ENCODE measurements around the gene TNFRSF1A.
"Not testable (repeated sequence)": the region's sequence is repeated elsewhere in the genome, so short reads cannot be mapped to it uniquely, and the experiment has no call there.

Gene TNFRSF1A

DNA sequence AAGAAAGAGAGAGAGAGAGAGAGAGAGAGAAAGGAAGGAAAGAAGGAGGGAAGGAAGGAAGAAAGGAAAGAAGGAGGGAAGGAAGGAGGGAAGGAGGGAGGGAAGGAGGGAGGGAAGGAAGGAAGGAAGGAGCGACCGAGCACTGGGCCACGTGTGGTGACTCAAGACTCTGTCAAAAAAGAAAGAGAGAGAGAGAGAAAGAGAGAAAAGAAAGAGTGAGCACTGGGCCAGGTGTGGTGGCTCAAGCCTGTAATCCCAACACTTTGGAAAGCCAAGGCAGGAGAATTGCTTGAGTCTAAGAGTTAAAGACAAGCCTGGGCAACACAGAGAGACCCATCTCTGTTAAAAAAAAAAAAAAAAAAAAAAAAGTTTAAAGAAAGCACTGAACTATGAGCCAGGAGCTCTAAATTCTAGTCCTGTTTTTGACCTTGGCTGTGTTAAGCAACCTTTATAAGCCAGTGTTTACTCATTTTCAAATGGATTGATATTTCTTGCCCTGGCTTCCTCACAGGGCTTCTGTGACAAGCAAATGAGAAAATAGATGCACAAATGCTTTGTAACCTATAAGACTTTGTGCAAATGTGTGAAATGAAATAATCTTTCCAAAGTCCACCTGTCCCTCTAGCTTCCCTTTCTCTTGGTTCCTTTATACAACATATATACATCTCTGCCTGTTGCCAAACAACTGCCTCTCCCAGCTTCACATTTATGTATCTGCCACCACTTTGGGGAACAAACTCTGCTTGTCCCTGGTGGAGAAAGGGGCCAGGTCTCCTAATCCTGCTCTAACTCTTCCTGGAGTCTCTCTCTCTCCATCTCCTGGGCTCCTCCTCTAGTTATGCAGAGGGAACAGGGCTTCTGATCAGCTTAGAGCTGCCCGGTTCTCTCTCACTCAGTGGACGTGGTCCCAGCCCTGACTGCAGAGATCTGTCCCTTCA lies 47.5 kb downstream of the TNFRSF1A start:
- no peak for FAIRE-seq
- TF ChIP-seq, protein P1, sequence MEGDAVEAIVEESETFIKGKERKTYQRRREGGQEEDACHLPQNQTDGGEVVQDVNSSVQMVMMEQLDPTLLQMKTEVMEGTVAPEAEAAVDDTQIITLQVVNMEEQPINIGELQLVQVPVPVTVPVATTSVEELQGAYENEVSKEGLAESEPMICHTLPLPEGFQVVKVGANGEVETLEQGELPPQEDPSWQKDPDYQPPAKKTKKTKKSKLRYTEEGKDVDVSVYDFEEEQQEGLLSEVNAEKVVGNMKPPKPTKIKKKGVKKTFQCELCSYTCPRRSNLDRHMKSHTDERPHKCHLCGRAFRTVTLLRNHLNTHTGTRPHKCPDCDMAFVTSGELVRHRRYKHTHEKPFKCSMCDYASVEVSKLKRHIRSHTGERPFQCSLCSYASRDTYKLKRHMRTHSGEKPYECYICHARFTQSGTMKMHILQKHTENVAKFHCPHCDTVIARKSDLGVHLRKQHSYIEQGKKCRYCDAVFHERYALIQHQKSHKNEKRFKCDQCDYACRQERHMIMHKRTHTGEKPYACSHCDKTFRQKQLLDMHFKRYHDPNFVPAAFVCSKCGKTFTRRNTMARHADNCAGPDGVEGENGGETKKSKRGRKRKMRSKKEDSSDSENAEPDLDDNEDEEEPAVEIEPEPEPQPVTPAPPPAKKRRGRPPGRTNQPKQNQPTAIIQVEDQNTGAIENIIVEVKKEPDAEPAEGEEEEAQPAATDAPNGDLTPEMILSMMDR (IDR thresholded peaks at IDR 0.05; ENCODE audit: insufficient read depth, missing control alignments) = no peak
- no peak for DNase-seq (ENCODE audit: insufficient read length, low spot score)

DNA sequence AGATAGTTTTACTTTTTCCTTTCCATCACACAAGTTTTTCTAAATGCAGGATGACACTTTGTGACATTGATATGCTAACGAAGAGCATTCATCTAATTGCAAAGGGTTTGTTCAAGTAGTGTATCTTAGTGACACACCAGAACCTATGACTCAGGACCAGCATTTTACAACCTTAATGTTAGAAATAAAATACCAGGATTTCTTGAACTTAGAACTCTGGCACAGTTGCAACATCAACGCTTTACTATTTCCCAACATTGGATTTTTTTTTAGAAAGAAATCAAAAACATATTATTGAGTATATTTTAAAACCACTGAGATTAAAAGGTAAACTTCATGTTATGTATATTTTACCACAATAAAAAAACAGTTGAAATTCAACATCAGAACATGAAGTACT lies 49.3 kb downstream of the TNFRSF1A start:
- FAIRE-seq (no peak), DNase-seq (ENCODE audit: insufficient read length, low spot score) (no peak)
- TF ChIP-seq, protein P1 (IDR thresholded peaks at IDR 0.05; ENCODE audit: insufficient read depth, missing control alignments) = no peak

DNA sequence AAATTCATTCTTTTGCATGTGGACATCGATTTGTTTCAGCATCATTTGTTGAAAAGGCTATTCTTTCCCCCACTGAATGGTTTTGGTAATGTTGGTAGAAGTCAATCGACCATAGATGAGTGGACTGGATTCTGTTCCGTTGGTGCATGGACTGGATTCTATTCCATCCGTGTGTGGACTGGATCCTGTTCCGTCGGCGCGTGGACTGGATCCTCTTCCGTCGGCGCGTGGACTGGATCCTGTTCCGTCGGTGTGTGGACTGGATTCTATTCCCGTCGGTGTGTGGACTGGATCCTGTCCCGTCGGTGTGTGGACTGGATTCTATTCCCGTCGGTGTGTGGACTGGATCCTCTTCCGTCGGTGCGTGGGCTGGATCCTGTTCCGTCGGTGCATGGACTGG lies 52.0 kb downstream of the TNFRSF1A start:
- not testable (repeated sequence) for DNase-seq (ENCODE audit: insufficient read length, low spot score); FAIRE-seq

DNA sequence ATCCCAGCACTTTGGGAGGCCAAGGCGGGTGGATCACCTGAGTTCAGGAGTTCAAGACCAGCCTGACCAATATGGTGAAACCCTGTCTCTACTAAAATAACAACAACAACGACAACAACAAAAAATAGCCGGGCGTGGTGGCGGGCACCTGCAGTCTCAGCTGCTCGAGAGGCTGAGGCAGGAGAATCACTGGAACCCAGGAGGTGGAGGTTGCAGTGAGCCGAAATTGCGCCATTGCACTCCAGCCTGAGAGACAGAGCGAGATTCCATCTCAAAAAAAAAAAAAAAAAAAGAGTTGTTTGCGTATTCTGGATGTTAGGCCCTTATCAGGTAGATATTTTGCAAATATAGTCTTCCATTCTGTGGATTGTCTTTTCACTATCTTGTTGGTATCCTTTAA lies 52.8 kb downstream of the TNFRSF1A start:
- FAIRE-seq; DNase-seq (ENCODE audit: insufficient read length, low spot score): not testable (repeated sequence)

DNA sequence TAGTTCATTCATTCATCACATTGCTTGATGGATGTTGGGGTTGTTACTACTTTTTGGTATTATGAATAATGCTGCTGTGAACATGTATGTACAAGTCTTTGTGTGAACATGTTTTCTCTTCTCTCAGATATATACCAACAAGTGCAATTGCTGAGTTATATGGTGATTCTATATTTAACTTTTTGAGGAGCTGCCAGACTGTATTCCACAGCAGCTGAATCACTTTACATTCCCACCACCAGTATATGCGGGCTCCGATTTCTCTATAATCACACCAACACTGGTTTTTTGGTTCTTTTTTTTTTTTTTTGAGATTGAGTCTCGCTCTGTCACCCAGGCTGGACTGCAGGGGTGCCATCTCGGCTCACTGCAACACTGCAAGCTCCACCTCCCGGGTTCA lies 53.6 kb downstream of the TNFRSF1A start:
- no peak for DNase-seq (ENCODE audit: insufficient read length, low spot score)
- no peak for FAIRE-seq

DNA sequence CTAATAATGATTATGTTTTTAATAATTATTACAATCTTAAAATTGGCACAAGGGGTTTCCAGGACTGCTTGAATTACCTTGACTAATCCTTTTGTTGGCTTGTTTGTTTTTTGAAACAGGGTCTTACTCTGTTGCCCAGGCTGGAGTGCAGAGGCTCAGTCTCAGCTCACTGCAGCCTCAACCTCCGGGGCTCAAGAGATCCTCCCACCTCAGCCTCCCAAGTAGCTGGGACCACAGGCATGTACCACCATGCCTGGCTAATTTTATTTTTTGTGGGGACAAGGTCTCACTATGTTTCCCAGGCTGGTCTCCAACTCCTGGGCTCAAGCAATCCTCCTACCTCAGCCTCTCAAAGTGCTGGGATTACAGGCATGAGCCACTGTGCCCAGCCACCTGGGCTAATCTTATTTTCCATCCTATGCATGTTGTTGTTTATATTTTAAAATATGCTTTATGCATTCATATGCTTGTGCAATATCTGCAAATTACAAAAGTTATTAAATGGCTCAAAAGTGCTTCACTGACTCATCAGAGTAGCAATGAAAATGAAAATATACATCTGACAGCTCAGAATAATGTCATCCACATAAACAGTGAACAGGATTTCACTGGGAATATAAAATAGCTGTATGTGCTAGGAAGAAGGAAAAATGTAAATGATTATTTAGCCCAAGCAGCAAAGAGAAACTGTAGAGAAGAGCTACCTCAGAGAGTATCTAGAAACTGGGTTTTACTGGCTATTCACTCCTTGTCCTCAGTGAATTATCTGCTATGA lies 56.2 kb downstream of the TNFRSF1A start:
- TF ChIP-seq, protein P1 (IDR thresholded peaks at IDR 0.05; ENCODE audit: insufficient read depth, missing control alignments) = no peak
- no peak for DNase-seq (ENCODE audit: insufficient read length, low spot score)

More for the DNA sequence above, 53.6 kb downstream of the TNFRSF1A start:
- TF ChIP-seq, protein P1 (IDR thresholded peaks at IDR 0.05; ENCODE audit: insufficient read depth, missing control alignments) = no peak

DNA sequence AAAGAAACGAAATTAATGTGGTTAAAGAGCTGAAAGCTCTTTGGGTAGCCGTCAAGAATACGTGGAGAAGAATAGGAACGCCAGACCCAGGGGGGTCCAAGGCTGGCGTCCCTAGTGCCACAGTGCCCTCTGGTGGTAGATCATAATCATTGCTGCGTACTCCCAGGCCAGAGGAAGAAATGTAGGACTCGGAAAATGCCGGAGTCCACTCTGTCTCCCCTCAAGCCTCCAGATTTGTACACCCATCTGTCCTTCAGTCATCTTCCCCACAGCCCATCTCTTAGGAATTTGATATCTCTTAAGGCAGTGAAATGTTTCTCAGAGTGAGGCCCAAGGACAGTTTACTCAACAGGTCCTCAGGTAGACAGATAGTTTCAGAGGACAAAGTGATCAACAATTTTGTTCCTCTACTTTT lies 56.8 kb downstream of the TNFRSF1A start:
- TF ChIP-seq, protein P1 (IDR thresholded peaks at IDR 0.05; ENCODE audit: insufficient read depth, missing control alignments) = peak; percentile 91
- DNase-seq (ENCODE audit: insufficient read length, low spot score) = peak; percentile 94
- no peak for FAIRE-seq

More for the DNA sequence above, 56.2 kb downstream of the TNFRSF1A start:
- no peak for FAIRE-seq

DNA sequence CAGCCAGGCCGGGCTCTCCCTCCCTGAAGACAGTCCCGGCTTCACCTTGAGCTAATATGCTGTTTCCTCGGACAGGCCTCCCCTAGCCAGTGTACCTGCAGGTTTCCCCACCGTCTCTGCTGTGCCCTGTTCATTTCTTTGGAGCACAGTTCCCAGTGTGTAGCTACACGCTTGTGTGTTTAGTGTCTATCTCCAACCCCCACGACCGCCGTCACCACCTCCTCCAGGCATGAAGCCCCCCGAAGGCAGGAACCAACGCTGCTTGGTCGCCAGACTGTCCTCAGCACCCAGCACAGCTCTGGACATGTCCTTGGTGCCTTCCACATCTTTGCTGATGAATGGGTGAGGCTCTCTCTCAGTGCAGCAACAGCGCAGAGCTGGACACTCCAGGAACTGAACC lies 57.6 kb downstream of the TNFRSF1A start:
- TF ChIP-seq, protein P1 (IDR thresholded peaks at IDR 0.05; ENCODE audit: insufficient read depth, missing control alignments) = no peak
- no peak for DNase-seq (ENCODE audit: insufficient read length, low spot score)
- FAIRE-seq = no peak

Measured in D721Med (cell line).